SK-N-SH (cell line): ENCODE measurements around the gene CXXC1. TPM values are rescaled to one million over a fixed set of nuclear protein-coding genes. Genes with fewer than 3 reads are reported as not detected.

ENCODE experiments used
- CTCF ChIA-PET: fragments of 300-600, 350-600 bp; formaldehyde crosslinking; extraction: SDS; loops from one replicate; lab custom pipeline; 2021; lab: Yijun Ruan, JAX
- POLR2A ChIA-PET: fragments of 350-600 bp; sonication (Branson Sonifier 250); formaldehyde crosslinking; extraction: SDS; loops from one replicate; lab custom pipeline; 2020; ENCODE audit warnings: antibody characterized with exemption, inconsistent platforms; lab: Yijun Ruan, JAX
- DNase-seq: peaks from one replicate; pipeline ENCODE4 v3.0.0; 2012
- H2AFZ ChIP-seq: fragments of 200-600 bp; sonication (generic); 2 replicates; pipeline ENCODE4 v1.8.1; 2016; ENCODE audit warnings: antibody characterized with exemption, mild to moderate bottlenecking, low read depth
- H3F3A ChIP-seq: fragments of 200-600 bp; sonication (generic); replicated peaks from 2 replicates; pipeline ENCODE3; 2016; ENCODE audit warnings: antibody characterized with exemption, mild to moderate bottlenecking; ENCODE audit not compliant: insufficient read depth
- H3K27ac ChIP-seq, 2 experiments: fragments of 200-500 bp in 1 of 2; fragments of 200-600 bp in 1 of 2; sonication (Bioruptor generic) in 1 of 2; sonication (generic), shearing (Covaris generic) in 1 of 2; 2 replicates each; pipeline versions ENCODE4 v1.5.1 to v1.6.1; 2014 to 2016; ENCODE audit warnings: low read depth in 2 of 2, inconsistent platforms in 1 of 2, low read length in 1 of 2, mild to moderate bottlenecking in 1 of 2, mixed read lengths in 1 of 2
- H3K27me3 ChIP-seq: fragments of 200-600 bp; sonication (generic), shearing (Covaris generic); 2 replicates; pipeline ENCODE4 v1.6.1; 2016; ENCODE audit warnings: mixed run types; ENCODE audit not compliant: insufficient read depth
- H3K36me3 ChIP-seq, 2 experiments: fragments of 200-500 bp in 1 of 2; fragments of 200-600 bp in 1 of 2; sonication (Bioruptor generic) in 1 of 2; sonication (generic) in 1 of 2; replicated peaks in 1 of 2; 2 replicates each; pipeline versions ENCODE3 to v1.5.1; 2014 to 2016; ENCODE audit warnings: low read length in 1 of 2, mild to moderate bottlenecking in 1 of 2; ENCODE audit not compliant: insufficient read depth in 2 of 2, control insufficient read depth in 1 of 2
- H3K4me1 ChIP-seq, 2 experiments: fragments of 200-500 bp in 1 of 2; fragments of 200-600 bp in 1 of 2; sonication (Bioruptor generic) in 1 of 2; sonication (generic), shearing (Covaris generic) in 1 of 2; 2 replicates each; pipeline versions ENCODE4 v1.5.1 to v1.6.1; 2014 to 2016; ENCODE audit warnings: low read depth in 1 of 2, low read length in 1 of 2, mixed run types in 1 of 2; ENCODE audit not compliant: insufficient read depth in 2 of 2, control insufficient read depth in 1 of 2
- H3K4me2 ChIP-seq: fragments of 200-600 bp; sonication (generic), shearing (Covaris generic); 2 replicates; pipeline ENCODE4 v1.6.1; 2017; ENCODE audit warnings: mixed run types
- H3K4me3 ChIP-seq, 2 experiments: fragments of 200-500 bp in 1 of 2; fragments of 200-600 bp in 1 of 2; sonication (Bioruptor generic) in 1 of 2; sonication (generic), shearing (Covaris generic) in 1 of 2; 2 replicates each; pipeline versions ENCODE4 v1.5.1 to v1.8.1; 2014 to 2016; ENCODE audit warnings: low read depth in 2 of 2, inconsistent platforms in 1 of 2, low read length in 1 of 2, mild to moderate bottlenecking in 1 of 2, mixed read lengths in 1 of 2, moderate library complexity in 1 of 2
- H3K79me2 ChIP-seq: fragments of 200-600 bp; sonication (generic); 2 replicates; pipeline ENCODE4 v1.8.1; 2017; ENCODE audit warnings: mild to moderate bottlenecking; ENCODE audit not compliant: insufficient read depth
- H3K9ac ChIP-seq: fragments of 200-600 bp; sonication (generic); 2 replicates; pipeline ENCODE4 v1.6.1; 2017; ENCODE audit warnings: mixed run types
- H3K9me2 ChIP-seq: fragments of 200-600 bp; sonication (generic); 2 replicates; pipeline ENCODE4 v1.6.1; 2017; ENCODE audit warnings: mixed run types
- H3K9me3 ChIP-seq: fragments of 200-600 bp; sonication (generic); 2 replicates; pipeline ENCODE4 v1.6.1; 2017; ENCODE audit warnings: mixed run types, mild to moderate bottlenecking, moderate library complexity
- H4K20me1 ChIP-seq: fragments of 200-600 bp; sonication (generic); 2 replicates; pipeline ENCODE4 v1.6.1; 2017; ENCODE audit warnings: mild to moderate bottlenecking, mixed run types; ENCODE audit not compliant: insufficient read depth
- CTCF ChIP-seq: fragments of 200-600 bp; sonication (generic); IDR thresholded peaks from 2 replicates; pipeline ENCODE4 v1.6.1; 2017; ENCODE audit warnings: antibody characterized with exemption, mild to moderate bottlenecking, moderate library complexity
- EP300 ChIP-seq, 2 experiments: IDR thresholded peaks; 2 replicates each; pipeline versions ENCODE4 v1.4.0 to v1.6.1; 2012; ENCODE audit warnings: borderline replicate concordance in 1 of 2, low read depth in 1 of 2, low read length in 1 of 2
- EZH2phosphoT487 ChIP-seq: fragments of 200-600 bp; sonication (generic); IDR thresholded peaks from 2 replicates; pipeline ENCODE4 v1.6.1; 2017; ENCODE audit warnings: low read depth, mixed run types, mild to moderate bottlenecking, antibody characterized with exemption, moderate library complexity, borderline replicate concordance
- GABPA ChIP-seq: IDR thresholded peaks from 2 replicates; pipeline ENCODE4 v1.4.0; 2012; ENCODE audit warnings: low read depth, mild to moderate bottlenecking
- MEF2A ChIP-seq: IDR thresholded peaks from 2 replicates; pipeline ENCODE4 v1.4.0; 2012; ENCODE audit warnings: low read depth, borderline replicate concordance
- MXI1 ChIP-seq: IDR thresholded peaks from 2 replicates; pipeline ENCODE4 v1.6.1; 2012; ENCODE audit warnings: mild to moderate bottlenecking, low read depth, low read length, improper control_type of control experiment
- NRF1 ChIP-seq: IDR thresholded peaks from 2 replicates; pipeline ENCODE4 v1.6.1; 2012; ENCODE audit warnings: low read depth, mild to moderate bottlenecking, low read length
- PBX3 ChIP-seq: IDR thresholded peaks from 2 replicates; pipeline ENCODE4; 2012
- POLR2AphosphoS5 ChIP-seq: IDR thresholded peaks from 2 replicates; pipeline ENCODE4 v1.6.1; 2012; ENCODE audit warnings: low read depth, low read length
- RAD21 ChIP-seq: IDR thresholded peaks from 2 replicates; pipeline ENCODE4 v1.6.1; 2012; ENCODE audit warnings: mild to moderate bottlenecking, low read length
- SMC3 ChIP-seq: IDR thresholded peaks from 2 replicates; pipeline ENCODE4 v1.6.1; 2012; ENCODE audit warnings: low read depth, low read length, improper control_type of control experiment
- TEAD4 ChIP-seq: IDR thresholded peaks from 2 replicates; pipeline ENCODE4 v1.4.0; 2012; ENCODE audit warnings: mild to moderate bottlenecking, borderline replicate concordance; ENCODE audit not compliant: insufficient read depth
- YY1 ChIP-seq: IDR thresholded peaks from 2 replicates; pipeline ENCODE4 v1.4.0; 2012; ENCODE audit warnings: low read depth, mild to moderate bottlenecking
- WGBS: methylation state at CpG from one replicate; pipeline ENCODE4 v1.1.6; 2017; ENCODE audit warnings: low lambda C conversion rate; 5-methylcytosine and 5-hydroxymethylcytosine counted together
- polyA plus RNA-seq, 3 experiments: library from polyadenylated mRNA; depleted of rRNA; stranded (reverse); fragments of >200 nt; gene quantifications; 2 replicates each; pipeline ENCODE4 v1.2.3, GENCODE V29; 2012
- TF ChIP-seq, protein P1 (sequence below): IDR thresholded peaks from 2 replicates; pipeline ENCODE4 v1.4.0; 2012; ENCODE audit warnings: low read depth, borderline replicate concordance
- TF ChIP-seq, protein P2 (sequence below): IDR thresholded peaks from 2 replicates; pipeline ENCODE4 v1.4.0; 2012; ENCODE audit warnings: low read depth, borderline replicate concordance

Gene CXXC1
- polyA plus RNA-seq, 1 of the 3 experiments (the other 2 are of a cell fraction) = 128 TPM

- ChIA-PET CTCF (interaction anchor here (4.6 kb wide), 1 partner anchor 72 kb away, joined by 23 read pairs; no protein-coding TSS in a partner anchor), POLR2A (no interaction called here)
- no peak overlapping the region for H3K9ac ChIP-seq
- H2AFZ ChIP-seq = no peak overlapping the region
- H3K36me3 ChIP-seq = peaks cover 11 to 40% of the 10 kb centered on the region in 2 experiments
- no peak overlapping the region for H3K27ac ChIP-seq
- peaks cover 4 to 23% of the 10 kb centered on the region in 2 experiments; a peak in 1 of 4 replicates for H3K4me1 ChIP-seq
- no peaks in the 10 kb centered on the region for H3K9me2 ChIP-seq
- TF ChIP-seq MEF2A (no peak), NRF1 (no peak), CTCF (no peak), SMC3 (no peak), MXI1 (no peak), YY1 (no peak)
- TF ChIP-seq, protein P1, sequence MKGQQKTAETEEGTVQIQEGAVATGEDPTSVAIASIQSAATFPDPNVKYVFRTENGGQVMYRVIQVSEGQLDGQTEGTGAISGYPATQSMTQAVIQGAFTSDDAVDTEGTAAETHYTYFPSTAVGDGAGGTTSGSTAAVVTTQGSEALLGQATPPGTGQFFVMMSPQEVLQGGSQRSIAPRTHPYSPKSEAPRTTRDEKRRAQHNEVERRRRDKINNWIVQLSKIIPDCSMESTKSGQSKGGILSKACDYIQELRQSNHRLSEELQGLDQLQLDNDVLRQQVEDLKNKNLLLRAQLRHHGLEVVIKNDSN = no peak
- TF ChIP-seq, protein P2, sequence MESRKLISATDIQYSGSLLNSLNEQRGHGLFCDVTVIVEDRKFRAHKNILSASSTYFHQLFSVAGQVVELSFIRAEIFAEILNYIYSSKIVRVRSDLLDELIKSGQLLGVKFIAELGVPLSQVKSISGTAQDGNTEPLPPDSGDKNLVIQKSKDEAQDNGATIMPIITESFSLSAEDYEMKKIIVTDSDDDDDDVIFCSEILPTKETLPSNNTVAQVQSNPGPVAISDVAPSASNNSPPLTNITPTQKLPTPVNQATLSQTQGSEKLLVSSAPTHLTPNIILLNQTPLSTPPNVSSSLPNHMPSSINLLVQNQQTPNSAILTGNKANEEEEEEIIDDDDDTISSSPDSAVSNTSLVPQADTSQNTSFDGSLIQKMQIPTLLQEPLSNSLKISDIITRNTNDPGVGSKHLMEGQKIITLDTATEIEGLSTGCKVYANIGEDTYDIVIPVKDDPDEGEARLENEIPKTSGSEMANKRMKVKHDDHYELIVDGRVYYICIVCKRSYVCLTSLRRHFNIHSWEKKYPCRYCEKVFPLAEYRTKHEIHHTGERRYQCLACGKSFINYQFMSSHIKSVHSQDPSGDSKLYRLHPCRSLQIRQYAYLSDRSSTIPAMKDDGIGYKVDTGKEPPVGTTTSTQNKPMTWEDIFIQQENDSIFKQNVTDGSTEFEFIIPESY = no peak
- H3K4me2 ChIP-seq = no peak overlapping the region
- no peak overlapping the region for H3K4me3 ChIP-seq
- WGBS = 100% methylated on average over 1 of the region's 13 CpGs
- no peaks in the 10 kb centered on the region for H3K9me3 ChIP-seq
- H3K79me2 ChIP-seq = peaks cover 28% of the 10 kb centered on the region
- DNase-seq = no peak
- H3F3A ChIP-seq = no peaks in the 10 kb centered on the region
- no peaks in the 10 kb centered on the region for H4K20me1 ChIP-seq
- H3K27me3 ChIP-seq = no peaks in the 10 kb centered on the region
These were observed 2.4 kb downstream of the CXXC1 start for GRCh38 chr18:50285071-50285470.

- H3F3A ChIP-seq = peaks cover 4% of the 10 kb centered on the region
- no peak overlapping the region for H2AFZ ChIP-seq
- no peak for DNase-seq
- peaks cover 9 to 28% of the 10 kb centered on the region in 2 experiments; a peak in 3 of 4 replicates for H3K4me1 ChIP-seq
- H3K27me3 ChIP-seq = no peaks in the 10 kb centered on the region
- peaks cover 14 to 45% of the 10 kb centered on the region in 2 experiments for H3K36me3 ChIP-seq
- no peak overlapping the region for H3K27ac ChIP-seq
- ChIA-PET POLR2A (no interaction called here), CTCF (interaction anchor here (4.6 kb wide), 1 partner anchor 73 kb away, joined by 23 read pairs; no protein-coding TSS in a partner anchor)
- no peaks in the 10 kb centered on the region for H3K9me3 ChIP-seq
- no peaks in the 10 kb centered on the region for H4K20me1 ChIP-seq
- H3K79me2 ChIP-seq = peaks cover 35% of the 10 kb centered on the region
- H3K9ac ChIP-seq = no peak overlapping the region
- H3K9me2 ChIP-seq = no peaks in the 10 kb centered on the region
- H3K4me3 ChIP-seq = no peak overlapping the region
- H3K4me2 ChIP-seq = no peak overlapping the region
- 93% methylated on average over 15 of the region's 15 CpGs for WGBS
- TF ChIP-seq PBX3 (no peak), RAD21 (no peak), GABPA (no peak), MEF2A (no peak), CTCF (no peak), YY1 (no peak), POLR2AphosphoS5 (no peak), EP300 (IDR thresholded peaks at IDR 0.05; ENCODE audit: borderline replicate concordance in 1 of 2, low read depth in 1 of 2, low read length in 1 of 2) (no peak), TEAD4 (no peak), EZH2phosphoT487 (no peak)
- TF ChIP-seq, protein P1 = no peak
These were observed 3.1 kb downstream of the CXXC1 start for GRCh38 chr18:50284255-50284885.
